Peyer's patch (tissue), 4 donors: ENCODE data around the gene NRN1L.

Source experiments
- CTCF ChIP-seq, 6 experiments: fragments of 450-650 bp in 4 of 6; fragments of 200-600 bp in 2 of 6; sonication (generic) in 1 of 6; IDR thresholded peaks; one replicate each; pipeline ENCODE4 v1.5.1; 2017 to 2019; ENCODE audit warnings: antibody characterized with exemption in 6 of 6, mild to moderate bottlenecking in 3 of 6, moderate library complexity in 1 of 6
- POLR2A ChIP-seq, 2 donors: fragments of 450-650 bp; IDR thresholded peaks; one replicate each; pipeline ENCODE4 v1.5.1; 2017; ENCODE audit warnings: antibody characterized with exemption in 2 of 2, mild to moderate bottlenecking in 2 of 2, moderate library complexity in 2 of 2

- TF ChIP-seq CTCF (IDR thresholded peaks at IDR 0.05) = no peak
- no peak for TF ChIP-seq POLR2A (IDR thresholded peaks at IDR 0.05)
Measured at GRCh38 chr16:67909056-67909742, 24.5 kb downstream of the NRN1L start.
